Heart left ventricle (tissue), 13 donors: ENCODE data around the gene SAP30BP.

Source experiments
- CTCF ChIP-seq, 12 donors: fragments of 200-600 bp; sonication (generic) in 4 of 12; IDR thresholded peaks; one replicate each; pipeline versions ENCODE4 v1.5.0 to v1.8.0; 2018 to 2022; ENCODE audit warnings: antibody characterized with exemption in 12 of 12, mild to moderate bottlenecking in 5 of 12
- POLR2A ChIP-seq, 2 donors: fragments of 450-650 bp; IDR thresholded peaks; one replicate each; pipeline ENCODE4 v1.6.1; 2017; ENCODE audit warnings: antibody characterized with exemption in 2 of 2, mild to moderate bottlenecking in 2 of 2, moderate library complexity in 2 of 2
- donor health status: ischemic (EF 13 %, LVEDD 7.1; RV severe dilation, severe dysfunction).
- donor health status: DM: no; HTN: yes; CAD: no.
- donor health status: DM: no; HTN: no; CAD: no.
- donor health status: ischemic (EF 25% LVEDD 6.9; RV normal size, moderate dysfunction).
- donor health status: ischemic (EF 25% LVEDD 5.7; RV mildly dilated, moderate dysfunction).
- donor health status: ischemic (EF 35%, LVEDD 5.7; RV mildly dilated, moderate dysfunction).
- donor health status: nonischemic (EF 11% LVEDD 7.7; RV severe dilation, severe dysfunction).
- donor health status: DM: yes; HTN: yes; CAD: no.
- donor health status: PGD.
- donor health status: ischemic (EF 29% LVEDD 5.4; RV normal size, mild dysfunction).
- donor health status: nonischemic (EF 23%, LVEDD 6.1; RV moderate dilation, normal function).

DNA sequence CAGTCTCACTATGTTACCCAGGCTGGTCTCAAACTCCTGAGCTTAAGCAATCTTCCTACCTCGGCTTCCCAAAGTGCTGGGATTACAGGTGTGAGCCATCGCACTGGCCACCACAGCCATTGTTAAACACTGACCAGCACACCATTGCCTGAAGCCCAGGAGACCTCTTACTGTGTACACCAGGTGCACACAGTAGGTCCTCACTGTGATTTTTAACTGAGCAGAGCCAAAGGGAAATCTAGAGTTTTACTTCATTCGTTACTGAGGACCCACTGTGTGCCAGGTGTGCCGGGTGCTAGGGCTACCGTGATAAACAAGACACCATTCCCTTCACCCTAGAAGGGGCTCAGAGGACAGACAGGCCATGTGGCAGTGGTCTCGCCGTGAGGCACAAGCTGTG is 58.4 kb downstream of the SAP30BP start:
- TF ChIP-seq CTCF (IDR thresholded peaks at IDR 0.05) (no peak), POLR2A (IDR thresholded peaks at IDR 0.05) (no peak)
